KG1 (cell line): ENCODE measurements around the gene MYO1C.

ENCODE experiments used
- DNase-seq: peaks from one replicate; lab custom pipeline; 2025; lab: John Stamatoyannopoulos, UW

MYO1C gene

GRCh38 chr17:1484676-1485422, 7.6 kb downstream of the MYO1C start:
- DNase-seq, result no peak

GRCh38 chr17:1484060-1484535, 8.4 kb downstream of the MYO1C start:
- no peak for DNase-seq

GRCh38 chr17:1482680-1483079, 9.8 kb downstream of the MYO1C start:
- no peak for DNase-seq

GRCh38 chr17:1481736-1482135, 10.8 kb downstream of the MYO1C start:
- no peak for DNase-seq

GRCh38 chr17:1480747-1481465, 11.6 kb downstream of the MYO1C start:
- DNase-seq, result no peak

GRCh38 chr17:1478418-1478817, 14.1 kb downstream of the MYO1C start:
- no peak for DNase-seq

GRCh38 chr17:1475321-1475854, 17.1 kb downstream of the MYO1C start:
- no peak for DNase-seq

- DNase-seq, result no peak
Measured at GRCh38 chr17:1474402-1475189, 17.9 kb downstream of the MYO1C start.

- DNase-seq, result no peak
Measured at GRCh38 chr17:1473841-1474240, 18.6 kb downstream of the MYO1C start.

- no peak for DNase-seq
Measured at GRCh38 chr17:1473170-1473569, 19.3 kb downstream of the MYO1C start.

GRCh38 chr17:1471911-1472821, 20.3 kb downstream of the MYO1C start:
- no peak for DNase-seq

- no peak for DNase-seq
Measured at GRCh38 chr17:1471490-1471889, 21.0 kb downstream of the MYO1C start.

GRCh38 chr17:1470755-1471462, 21.6 kb downstream of the MYO1C start:
- DNase-seq, result no peak

- DNase-seq, result no peak
Measured at GRCh38 chr17:1470071-1470754, 22.3 kb downstream of the MYO1C start.

- DNase-seq, result no peak
Measured at GRCh38 chr17:1469231-1469852, 23.1 kb downstream of the MYO1C start.

GRCh38 chr17:1467898-1468492, 24.5 kb downstream of the MYO1C start:
- DNase-seq, result no peak

- no peak for DNase-seq
Measured at GRCh38 chr17:1467258-1467657, 25.2 kb downstream of the MYO1C start.

- DNase-seq, result no peak
Measured at GRCh38 chr17:1464186-1464585, 28.3 kb downstream of the MYO1C start.
